K562 (cell line): ENCODE measurements around the gene MED22. TPM values are rescaled to one million over a fixed set of nuclear protein-coding genes. Genes with fewer than 3 reads are reported as not detected.
"Not testable (repeated sequence)": the region's sequence is repeated elsewhere in the genome, so short reads cannot be mapped to it uniquely, and the experiment has no call there.

Source experiments
- ATAC-seq: fragments of 200-7000 bp; cut with Tn5 transposase; 3 replicates; pipeline ENCODE4 v1.9.1; 2020; ENCODE audit warnings: moderate library complexity
- BruUV-seq: library from RNA; stranded (reverse); fragments of 400-500 nt; replicated peaks from 2 replicates; lab custom pipeline; 2021; lab: Mats Ljungman, UMichigan
- CTCF ChIA-PET: fragments of 300-600 bp; formaldehyde crosslinking; extraction: SDS; loops from one replicate; lab custom pipeline; 2021; ENCODE audit warnings: low intra/inter-chr PET ratio; lab: Yijun Ruan, JAX
- POLR2A ChIA-PET: fragments of 300-600, 350-650 bp; sonication (Branson Sonifier 250); formaldehyde crosslinking; extraction: SDS; loops from one replicate; lab custom pipeline; 2021; ENCODE audit warnings: antibody characterized with exemption, inconsistent platforms; lab: Yijun Ruan, JAX
- DNase-seq, 4 experiments: peaks; one replicate each; pipeline versions ENCODE4 v3.0.0 to v3.0.0-alpha.2; 2011 to 2018; ENCODE audit warnings: low spot score in 3 of 4, mixed read lengths in 3 of 4; ENCODE audit errors: extremely low read depth in 1 of 4
- FAIRE-seq: peaks from 2 replicates; lab custom pipeline; 2011; peaks lifted over from hg19 to GRCh38; lab: Jason Lieb, UNC
- H2AFZ ChIP-seq: 2 replicates; pipeline ENCODE4 v1.6.0; 2011; ENCODE audit warnings: low read depth, low read length, control low read depth, inconsistent platforms
- H3K27ac ChIP-seq: fragments of 200-600 bp; 3 replicates; pipeline ENCODE4 v1.8.0; 2011; ENCODE audit warnings: low read depth, mild to moderate bottlenecking, control low read depth, inconsistent platforms, low read length, moderate library complexity, mixed read lengths; ENCODE audit errors: extremely low read depth
- H3K27me3 ChIP-seq, 2 experiments: fragments of 300-600 bp in 1 of 2; 2 replicates in 1 of 2; 3 replicates in 1 of 2; pipeline versions ENCODE4 v1.6.0 to v1.8.0; 2011; ENCODE audit warnings: inconsistent platforms in 2 of 2, low read length in 2 of 2, mild to moderate bottlenecking in 1 of 2, mixed read lengths in 1 of 2, moderate library complexity in 1 of 2; ENCODE audit not compliant: control insufficient read depth in 2 of 2, insufficient read depth in 2 of 2
- H3K36me3 ChIP-seq: fragments of 300-600 bp; 3 replicates; pipeline ENCODE4 v1.8.0; 2011; ENCODE audit warnings: mild to moderate bottlenecking, low read length, inconsistent platforms; ENCODE audit not compliant: control insufficient read depth, insufficient read depth
- H3K4me1 ChIP-seq, 2 experiments: fragments of 200-600 bp in 1 of 2; replicated peaks in 1 of 2; 2 replicates in 1 of 2; 3 replicates in 1 of 2; pipeline versions ENCODE4 v1.5.1 to v1.8.0; 2011; ENCODE audit warnings: inconsistent platforms in 2 of 2, low read length in 2 of 2, mild to moderate bottlenecking in 1 of 2, mixed read lengths in 1 of 2, moderate library complexity in 1 of 2; ENCODE audit not compliant: control insufficient read depth in 2 of 2, insufficient read depth in 2 of 2
- H3K4me2 ChIP-seq: 2 replicates; pipeline ENCODE4 v1.6.1; 2011; ENCODE audit warnings: low read length, control low read depth, inconsistent platforms, mixed read lengths; ENCODE audit not compliant: insufficient read depth
- H3K4me3 ChIP-seq: fragments of 200-600 bp; sonication (generic), shearing (Covaris generic); 2 replicates; pipeline ENCODE4 v1.5.1; 2016; ENCODE audit warnings: control low read depth, inconsistent platforms
- H3K79me2 ChIP-seq: fragments of 200-600 bp; 3 replicates; pipeline ENCODE4 v1.8.0; 2011; ENCODE audit warnings: low read length, inconsistent platforms; ENCODE audit not compliant: control insufficient read depth, insufficient read depth
- H3K9ac ChIP-seq, 2 experiments: 2 replicates each; pipeline versions ENCODE4 v1.6.0 to v1.6.1; 2011; ENCODE audit warnings: low read depth in 2 of 2, low read length in 2 of 2, control low read depth in 1 of 2, inconsistent platforms in 1 of 2, mild to moderate bottlenecking in 1 of 2, mixed read lengths in 1 of 2; ENCODE audit not compliant: insufficient read depth in 1 of 2
- H3K9me1 ChIP-seq: one replicate; pipeline ENCODE4 v1.6.0; 2011; ENCODE audit warnings: inconsistent platforms, mild to moderate bottlenecking, low read length, moderate library complexity; ENCODE audit not compliant: control insufficient read depth, insufficient read depth
- H3K9me3 ChIP-seq: replicated peaks from 2 replicates; pipeline ENCODE4 v1.5.1; 2011; ENCODE audit warnings: low read depth, low read length, inconsistent platforms; ENCODE audit not compliant: control insufficient read depth, insufficient read depth
- H4K20me1 ChIP-seq: replicated peaks from 2 replicates; pipeline ENCODE4 v1.6.1; 2011; ENCODE audit warnings: low read length, inconsistent platforms, mixed read lengths; ENCODE audit not compliant: control insufficient read depth, insufficient read depth
- CHD2 ChIP-seq: IDR thresholded peaks from 2 replicates; pipeline ENCODE4 v1.6.1; 2011; ENCODE audit warnings: low read depth, low read length
- FOXJ2 ChIP-seq: fragments of 200-800 bp; sonication (Bioruptor generic); IDR thresholded peaks from 2 replicates; pipeline ENCODE4 v1.6.1; 2016; ENCODE audit warnings: missing genetic modification characterization, missing compliant biosample characterization
- ID3 ChIP-seq, 2 experiments: fragments of 250-450 bp in 1 of 2; fragments of 450-650 bp in 1 of 2; sonication (Bioruptor Pico) in 1 of 2; IDR thresholded peaks; 2 replicates each; pipeline versions ENCODE4 v1.6.1 to v1.8.0; 2016 to 2021; ENCODE audit warnings: mild to moderate bottlenecking in 2 of 2, moderate library complexity in 2 of 2, missing compliant biosample characterization in 1 of 2, missing genetic modification characterization in 1 of 2
- KAT8 ChIP-seq: fragments of 450-650 bp; IDR thresholded peaks from 2 replicates; pipeline ENCODE4 v1.6.1; 2016; ENCODE audit warnings: low read depth, mild to moderate bottlenecking
- VEZF1 ChIP-seq: fragments of 200-800 bp; sonication (Bioruptor generic); IDR thresholded peaks from 2 replicates; pipeline ENCODE4 v1.6.1; 2017; ENCODE audit warnings: missing genetic modification characterization, missing compliant biosample characterization
- WGBS: fragments of 100-300 bp; shearing (Covaris generic); methylation state at CpG from one replicate; pipeline ENCODE4 v1.1.6; 2016; ENCODE audit warnings: low coverage, mixed read lengths; ENCODE audit not compliant: insufficient coverage; ENCODE audit errors: missing lambda C conversion rate; 5-methylcytosine and 5-hydroxymethylcytosine counted together
- in situ Hi-C: fragments of 300-500 bp; cut with MboI; formaldehyde crosslinking; loops from 4 replicates; pipeline ENCODE4 v1.15.0; 2018; ENCODE audit warnings: inconsistent platforms, mixed read lengths
- intact Hi-C: fragments of 100-400 bp; cut with micrococcal nuclease; formaldehyde crosslinking; loops from 2 replicates; pipeline ENCODE4 v1.14.2; 2022
- polyA plus RNA-seq, 8 experiments: library from polyadenylated mRNA; depleted of rRNA in 4 of 8; stranded (reverse) in 5 of 8; unstranded in 3 of 8; fragments of >200 nt; fragmentation: Nextera tagmentation in 2 of 8; fragmentation: Illumina TruSeq in 1 of 8; extraction: Ambion mirVana in 2 of 8; extraction: Trizol in 1 of 8; gene quantifications; 2 replicates each; pipeline versions ENCODE4 v1.2.1 to v1.2.3, GENCODE V29; 2011 to 2014; ENCODE audit warnings: inconsistent platforms in 1 of 8, missing spikeins in 1 of 8
- total RNA-seq, 7 experiments: library from RNA; depleted of rRNA in 6 of 7; stranded (reverse); fragments of >200 nt in 6 of 7; fragmentation: Illumina TruSeq in 2 of 7; extraction: Trizol in 2 of 7; gene quantifications; 2 replicates each; pipeline versions ENCODE4 v1.2.1 to v1.2.3, GENCODE V29; 2011 to 2021; ENCODE audit warnings: low replicate concordance in 1 of 7
- TF ChIP-seq, protein P1 (sequence below): fragments of 250-450 bp; sonication (Bioruptor Pico); IDR thresholded peaks from 2 replicates; pipeline ENCODE4 v1.5.0; 2022; ENCODE audit warnings: mild to moderate bottlenecking
- TF ChIP-seq, protein P2 (sequence below): fragments of 450-650 bp; IDR thresholded peaks from 2 replicates; pipeline ENCODE4 v1.6.1; 2017; ENCODE audit warnings: antibody characterized with exemption, mild to moderate bottlenecking
- TF ChIP-seq, protein P3 (sequence below): fragments of 250-450 bp; sonication (Bioruptor Pico); IDR thresholded peaks from 2 replicates; pipeline ENCODE4 v1.8.0; 2022; ENCODE audit warnings: inconsistent platforms

The MED22 gene
- total and polyA plus RNA-seq, 9 of the 15 experiments (the other 6 are each of a cell fraction or from before 2014, with no cell fraction given) = 0.73 to 35.6 (median 22.3) TPM

DNA sequence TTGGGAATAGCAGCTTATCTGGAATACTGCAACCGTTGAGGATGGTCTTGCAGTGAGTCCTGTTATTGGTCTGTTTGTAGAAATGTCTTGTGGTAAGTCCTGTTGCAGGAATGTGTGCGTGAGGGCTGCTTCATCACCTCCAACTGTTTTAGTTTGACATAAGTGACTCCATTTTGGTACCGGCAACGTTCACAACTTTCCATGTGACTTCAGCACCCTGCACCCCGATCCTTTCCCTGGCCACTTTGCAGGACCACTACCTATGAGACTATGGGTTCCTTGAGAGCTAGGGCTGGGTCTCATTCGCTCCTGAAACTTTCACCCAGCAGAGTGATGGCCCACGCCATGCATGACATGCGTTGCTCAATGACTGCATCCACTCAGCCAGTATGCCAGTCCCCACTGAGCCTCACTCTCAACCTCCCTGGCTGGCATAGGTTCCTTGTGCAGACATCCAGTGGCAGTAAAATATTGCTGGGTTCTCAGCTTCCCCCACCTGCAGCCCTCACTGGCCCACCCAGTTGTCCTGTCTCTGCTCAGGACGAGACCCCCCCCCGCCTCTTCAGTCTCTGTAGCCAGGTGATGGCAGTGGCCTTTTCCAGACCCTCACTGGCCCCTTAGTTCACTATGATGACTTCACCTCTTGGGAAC lies 20.0 kb downstream of the MED22 start (continued):
- TF ChIP-seq, protein P1, sequence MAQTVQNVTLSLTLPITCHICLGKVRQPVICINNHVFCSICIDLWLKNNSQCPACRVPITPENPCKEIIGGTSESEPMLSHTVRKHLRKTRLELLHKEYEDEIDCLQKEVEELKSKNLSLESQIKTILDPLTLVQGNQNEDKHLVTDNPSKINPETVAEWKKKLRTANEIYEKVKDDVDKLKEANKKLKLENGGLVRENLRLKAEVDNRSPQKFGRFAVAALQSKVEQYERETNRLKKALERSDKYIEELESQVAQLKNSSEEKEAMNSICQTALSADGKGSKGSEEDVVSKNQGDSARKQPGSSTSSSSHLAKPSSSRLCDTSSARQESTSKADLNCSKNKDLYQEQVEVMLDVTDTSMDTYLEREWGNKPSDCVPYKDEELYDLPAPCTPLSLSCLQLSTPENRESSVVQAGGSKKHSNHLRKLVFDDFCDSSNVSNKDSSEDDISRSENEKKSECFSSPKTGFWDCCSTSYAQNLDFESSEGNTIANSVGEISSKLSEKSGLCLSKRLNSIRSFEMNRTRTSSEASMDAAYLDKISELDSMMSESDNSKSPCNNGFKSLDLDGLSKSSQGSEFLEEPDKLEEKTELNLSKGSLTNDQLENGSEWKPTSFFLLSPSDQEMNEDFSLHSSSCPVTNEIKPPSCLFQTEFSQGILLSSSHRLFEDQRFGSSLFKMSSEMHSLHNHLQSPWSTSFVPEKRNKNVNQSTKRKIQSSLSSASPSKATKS (CRISPR knock-in tag) = no peak
- TF ChIP-seq FOXJ2 (no peak), KAT8 (no peak), ID3 (CRISPR knock-in tag; IDR thresholded peaks at IDR 0.05) (no peak), ID3 (tag; IDR thresholded peaks at IDR 0.05) (peak; percentile 70), VEZF1 (no peak), CHD2 (no peak)
- TF ChIP-seq, protein P2, sequence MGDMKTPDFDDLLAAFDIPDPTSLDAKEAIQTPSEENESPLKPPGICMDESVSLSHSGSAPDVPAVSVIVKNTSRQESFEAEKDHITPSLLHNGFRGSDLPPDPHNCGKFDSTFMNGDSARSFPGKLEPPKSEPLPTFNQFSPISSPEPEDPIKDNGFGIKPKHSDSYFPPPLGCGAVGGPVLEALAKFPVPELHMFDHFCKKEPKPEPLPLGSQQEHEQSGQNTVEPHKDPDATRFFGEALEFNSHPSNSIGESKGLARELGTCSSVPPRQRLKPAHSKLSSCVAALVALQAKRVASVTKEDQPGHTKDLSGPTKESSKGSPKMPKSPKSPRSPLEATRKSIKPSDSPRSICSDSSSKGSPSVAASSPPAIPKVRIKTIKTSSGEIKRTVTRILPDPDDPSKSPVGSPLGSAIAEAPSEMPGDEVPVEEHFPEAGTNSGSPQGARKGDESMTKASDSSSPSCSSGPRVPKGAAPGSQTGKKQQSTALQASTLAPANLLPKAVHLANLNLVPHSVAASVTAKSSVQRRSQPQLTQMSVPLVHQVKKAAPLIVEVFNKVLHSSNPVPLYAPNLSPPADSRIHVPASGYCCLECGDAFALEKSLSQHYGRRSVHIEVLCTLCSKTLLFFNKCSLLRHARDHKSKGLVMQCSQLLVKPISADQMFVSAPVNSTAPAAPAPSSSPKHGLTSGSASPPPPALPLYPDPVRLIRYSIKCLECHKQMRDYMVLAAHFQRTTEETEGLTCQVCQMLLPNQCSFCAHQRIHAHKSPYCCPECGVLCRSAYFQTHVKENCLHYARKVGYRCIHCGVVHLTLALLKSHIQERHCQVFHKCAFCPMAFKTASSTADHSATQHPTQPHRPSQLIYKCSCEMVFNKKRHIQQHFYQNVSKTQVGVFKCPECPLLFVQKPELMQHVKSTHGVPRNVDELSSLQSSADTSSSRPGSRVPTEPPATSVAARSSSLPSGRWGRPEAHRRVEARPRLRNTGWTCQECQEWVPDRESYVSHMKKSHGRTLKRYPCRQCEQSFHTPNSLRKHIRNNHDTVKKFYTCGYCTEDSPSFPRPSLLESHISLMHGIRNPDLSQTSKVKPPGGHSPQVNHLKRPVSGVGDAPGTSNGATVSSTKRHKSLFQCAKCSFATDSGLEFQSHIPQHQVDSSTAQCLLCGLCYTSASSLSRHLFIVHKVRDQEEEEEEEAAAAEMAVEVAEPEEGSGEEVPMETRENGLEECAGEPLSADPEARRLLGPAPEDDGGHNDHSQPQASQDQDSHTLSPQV = 0 out of 2 replicates have a peak, but pooled peaks have one; percentile 64
- TF ChIP-seq, protein P3, sequence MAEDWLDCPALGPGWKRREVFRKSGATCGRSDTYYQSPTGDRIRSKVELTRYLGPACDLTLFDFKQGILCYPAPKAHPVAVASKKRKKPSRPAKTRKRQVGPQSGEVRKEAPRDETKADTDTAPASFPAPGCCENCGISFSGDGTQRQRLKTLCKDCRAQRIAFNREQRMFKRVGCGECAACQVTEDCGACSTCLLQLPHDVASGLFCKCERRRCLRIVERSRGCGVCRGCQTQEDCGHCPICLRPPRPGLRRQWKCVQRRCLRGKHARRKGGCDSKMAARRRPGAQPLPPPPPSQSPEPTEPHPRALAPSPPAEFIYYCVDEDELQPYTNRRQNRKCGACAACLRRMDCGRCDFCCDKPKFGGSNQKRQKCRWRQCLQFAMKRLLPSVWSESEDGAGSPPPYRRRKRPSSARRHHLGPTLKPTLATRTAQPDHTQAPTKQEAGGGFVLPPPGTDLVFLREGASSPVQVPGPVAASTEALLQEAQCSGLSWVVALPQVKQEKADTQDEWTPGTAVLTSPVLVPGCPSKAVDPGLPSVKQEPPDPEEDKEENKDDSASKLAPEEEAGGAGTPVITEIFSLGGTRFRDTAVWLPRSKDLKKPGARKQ = no peak
- TF ChIP-seq, all 486 proteins: peak for 5

GRCh38 chr9:133327021-133327420 lies 20.9 kb downstream of the MED22 start:
- intact Hi-C loops = loop anchor here (10.0 kb wide), 1 partner anchor 52 kb away; the partner anchor contains the start of gene ABO
- H3K27ac ChIP-seq, BruUV-seq, H2AFZ ChIP-seq, ATAC-seq, H3K9me3 ChIP-seq, H3K9ac ChIP-seq, H3K4me3 ChIP-seq, H3K9me1 ChIP-seq, DNase-seq, FAIRE-seq, H3K27me3 ChIP-seq, H3K4me2 ChIP-seq, H4K20me1 ChIP-seq, in situ Hi-C loops, H3K79me2 ChIP-seq: not testable (repeated sequence)
- peaks cover 23% of the 10 kb centered on the region; the same call in 2 of the 3 replicates for H3K36me3 ChIP-seq
- 34% methylated on average over 6 of the region's 6 CpGs for WGBS
- POLR2A ChIA-PET = interaction anchor here (0.7 kb wide), 1 partner anchor 693 kb away, joined by 3 read pairs; no protein-coding TSS in a partner anchor
- CTCF ChIA-PET = interaction anchor here (0.7 to 4.0 kb wide), 2 partner anchors 56 to 142 kb away, joined by 4 to 31 read pairs; no protein-coding TSS in a partner anchor
- H3K4me1 ChIP-seq = peaks cover 0 to 14% of the 10 kb centered on the region in 2 experiments; a peak in 2 of 5 replicates
